ENCODE measurements around the gene NAIF1. TPM values are rescaled to one million over a fixed set of nuclear protein-coding genes. Genes with fewer than 3 reads are reported as not detected.

Gene NAIF1
- total RNA-seq, 1 experiment from 2014 or later, result 15.1 TPM

DNA sequence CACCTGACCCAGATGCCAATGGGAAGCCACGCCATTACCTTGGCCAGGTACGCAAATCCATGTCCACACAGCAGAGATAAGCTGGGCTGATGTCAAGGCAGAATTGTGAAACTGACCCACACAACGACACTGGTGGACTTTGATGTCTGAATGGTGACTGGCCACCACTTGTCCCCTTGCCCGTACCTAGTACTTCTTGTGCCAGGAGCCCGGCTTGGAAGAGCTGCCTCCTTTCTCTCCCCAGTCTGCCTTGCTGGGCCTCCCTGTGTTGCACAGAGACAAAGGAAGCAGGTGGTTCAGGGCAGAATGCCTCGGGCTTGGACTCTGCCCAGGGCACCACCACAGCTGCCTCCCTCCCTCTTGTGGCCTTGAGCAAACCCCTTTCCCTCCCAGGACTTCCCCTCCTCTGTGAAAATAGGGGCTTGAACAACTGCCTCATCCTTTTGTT lies 37.1 kb upstream of the NAIF1 start:
- in situ Hi-C loops (cut with HindIII; ENCODE audit: low pct_unique_long_range_greater_than_20kb, low sequenced_read_pairs), result no loop called here
- DNase-seq (ENCODE audit: low read depth, low spot score), result no peak

DNA sequence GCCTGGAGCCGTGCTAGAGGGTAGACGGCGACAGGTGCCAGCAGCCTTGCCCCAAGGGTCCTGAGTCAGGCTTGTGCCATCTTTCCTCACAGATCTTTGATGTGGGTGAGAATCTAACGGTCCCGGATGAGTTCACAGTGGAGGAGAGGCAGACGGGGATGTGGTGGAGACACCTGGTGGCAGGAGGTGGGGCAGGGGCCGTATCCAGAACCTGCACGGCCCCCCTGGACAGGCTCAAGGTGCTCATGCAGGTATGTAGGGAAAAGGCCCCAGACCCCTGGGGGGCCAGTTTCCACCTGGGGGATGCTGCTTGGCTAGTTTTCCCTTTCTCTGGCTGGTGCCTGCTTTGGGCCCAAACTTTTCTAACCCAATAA lies 36.5 kb upstream of the NAIF1 start:
- DNase-seq (ENCODE audit: low read depth, low spot score), result no peak
- in situ Hi-C loops (cut with HindIII; ENCODE audit: low pct_unique_long_range_greater_than_20kb, low sequenced_read_pairs), result no loop called here

DNA sequence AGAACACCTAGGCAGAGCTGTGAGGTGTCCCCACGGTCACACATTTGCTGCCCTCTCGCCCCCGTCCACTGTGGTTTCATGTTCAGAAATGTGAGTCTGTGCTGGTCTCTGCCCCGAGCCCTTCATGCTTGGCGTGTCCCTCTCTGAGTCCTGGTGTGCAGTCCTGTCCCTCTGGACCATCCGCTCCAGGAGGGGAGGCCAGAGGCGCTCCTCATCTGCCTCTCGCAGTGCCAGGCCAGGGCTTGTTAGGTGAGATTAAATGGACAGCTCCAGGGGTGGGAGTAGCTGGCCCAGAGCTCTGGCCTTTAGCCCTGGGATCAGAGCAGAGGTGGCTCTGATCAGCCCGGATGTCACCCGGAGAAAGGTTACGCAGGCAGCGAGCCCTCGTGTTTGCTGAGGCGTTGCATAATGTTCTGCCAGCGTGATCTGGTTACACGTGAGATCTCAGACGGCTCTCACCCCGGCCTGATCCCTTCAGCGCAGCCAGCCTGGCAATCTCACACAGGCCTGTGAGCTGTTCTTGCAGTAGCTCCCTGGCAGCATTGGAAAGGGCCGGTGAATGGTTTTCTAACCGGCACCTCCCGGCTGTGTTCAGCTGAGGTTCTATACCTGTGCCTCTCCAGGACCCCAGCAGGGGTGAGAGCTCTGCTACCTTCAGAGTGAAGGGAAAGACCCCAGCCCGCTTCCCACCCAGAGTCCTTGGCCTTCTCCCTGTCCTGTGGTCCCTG lies 35.9 kb upstream of the NAIF1 start:
- in situ Hi-C loops (cut with HindIII; ENCODE audit: low pct_unique_long_range_greater_than_20kb, low sequenced_read_pairs), result no loop called here
- DNase-seq (ENCODE audit: low read depth, low spot score), result no peak

DNA sequence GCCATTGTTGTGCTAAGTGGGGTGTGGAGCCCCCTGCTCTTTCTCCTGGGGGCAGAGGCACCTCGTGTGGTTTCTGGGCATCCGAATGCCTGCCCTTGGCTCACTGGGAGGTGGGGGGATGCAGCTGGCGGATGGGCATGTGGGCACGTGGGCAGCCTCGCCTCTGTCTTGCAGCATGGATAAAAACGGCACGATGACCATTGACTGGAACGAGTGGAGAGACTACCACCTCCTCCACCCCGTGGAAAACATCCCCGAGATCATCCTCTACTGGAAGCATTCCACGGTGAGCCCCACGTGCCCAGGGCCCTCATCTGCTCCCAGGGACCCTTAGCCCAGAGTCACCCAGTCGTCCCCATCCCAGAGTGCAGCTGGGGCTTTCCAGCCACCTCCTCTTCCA lies 35.1 kb upstream of the NAIF1 start:
- in situ Hi-C loops (cut with HindIII; ENCODE audit: low pct_unique_long_range_greater_than_20kb, low sequenced_read_pairs), result no loop called here

DNA sequence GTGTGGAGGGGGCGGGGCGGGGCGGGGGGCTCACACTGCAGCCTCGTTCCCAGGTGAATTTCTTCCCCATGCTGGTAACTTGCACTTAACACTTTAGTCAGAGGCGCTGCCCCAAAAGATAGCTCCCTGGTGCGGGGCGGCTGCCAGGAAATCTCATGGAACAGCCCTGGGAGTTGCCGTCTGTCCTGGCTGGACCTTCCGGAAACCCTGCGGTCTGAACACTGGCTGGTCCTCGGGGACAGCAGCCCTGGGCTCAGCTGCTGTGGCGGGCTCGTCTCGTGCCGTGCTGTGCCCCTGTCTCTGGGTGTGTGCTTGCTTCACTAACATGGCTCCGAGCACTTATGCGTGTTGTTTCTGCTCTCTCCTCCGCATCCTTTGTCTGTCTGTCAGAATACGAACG lies 34.6 kb upstream of the NAIF1 start:
- in situ Hi-C loops (cut with HindIII; ENCODE audit: low pct_unique_long_range_greater_than_20kb, low sequenced_read_pairs), result no loop called here
- no peak for DNase-seq (ENCODE audit: low read depth, low spot score)

More for the DNA sequence above, 35.1 kb upstream of the NAIF1 start:
- DNase-seq (ENCODE audit: low read depth, low spot score), result no peak

DNA sequence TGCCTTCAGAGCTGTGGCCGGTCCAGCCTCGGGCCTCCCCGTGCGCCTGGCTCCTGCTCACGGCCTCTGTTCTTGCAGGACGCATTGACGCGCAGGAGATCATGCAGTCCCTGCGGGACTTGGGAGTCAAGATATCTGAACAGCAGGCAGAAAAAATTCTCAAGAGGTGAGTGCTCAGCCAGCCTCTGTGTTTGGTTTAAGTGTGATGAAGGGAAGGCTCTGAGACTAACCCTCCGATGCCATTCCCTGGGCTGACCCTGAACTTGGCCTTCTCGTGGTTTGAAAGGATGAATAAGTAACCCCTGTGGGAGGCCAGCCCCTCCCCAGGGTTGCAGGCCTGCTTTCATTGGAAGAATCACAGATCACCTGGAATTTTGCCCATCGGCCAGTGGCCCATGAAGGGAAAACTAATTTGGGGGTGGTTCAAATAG lies 34.1 kb upstream of the NAIF1 start:
- DNase-seq (ENCODE audit: low read depth, low spot score), result no peak
- in situ Hi-C loops (cut with HindIII; ENCODE audit: low pct_unique_long_range_greater_than_20kb, low sequenced_read_pairs), result no loop called here

DNA sequence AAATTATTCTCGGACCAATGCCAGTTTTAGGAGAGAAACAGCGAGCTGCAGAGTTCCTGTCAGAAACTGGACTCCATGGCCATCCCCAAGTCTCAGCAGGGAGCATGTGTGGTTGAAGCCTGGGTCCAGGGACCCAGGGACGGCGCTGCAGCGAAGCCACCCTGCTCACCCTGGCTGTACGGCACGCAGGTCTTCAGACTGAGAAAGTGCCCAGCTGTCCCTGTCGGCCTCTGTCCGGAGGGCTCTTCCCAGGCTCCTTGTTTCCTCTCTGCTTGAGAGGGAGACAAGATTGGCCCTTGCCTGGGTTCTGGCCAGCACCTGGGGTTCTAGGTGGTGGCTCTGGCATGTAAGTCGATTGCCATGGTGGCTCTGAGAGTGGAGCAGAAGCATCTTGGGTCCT lies 33.5 kb upstream of the NAIF1 start:
- in situ Hi-C loops (cut with HindIII; ENCODE audit: low pct_unique_long_range_greater_than_20kb, low sequenced_read_pairs), result no loop called here
- DNase-seq (ENCODE audit: low read depth, low spot score), result no peak

DNA sequence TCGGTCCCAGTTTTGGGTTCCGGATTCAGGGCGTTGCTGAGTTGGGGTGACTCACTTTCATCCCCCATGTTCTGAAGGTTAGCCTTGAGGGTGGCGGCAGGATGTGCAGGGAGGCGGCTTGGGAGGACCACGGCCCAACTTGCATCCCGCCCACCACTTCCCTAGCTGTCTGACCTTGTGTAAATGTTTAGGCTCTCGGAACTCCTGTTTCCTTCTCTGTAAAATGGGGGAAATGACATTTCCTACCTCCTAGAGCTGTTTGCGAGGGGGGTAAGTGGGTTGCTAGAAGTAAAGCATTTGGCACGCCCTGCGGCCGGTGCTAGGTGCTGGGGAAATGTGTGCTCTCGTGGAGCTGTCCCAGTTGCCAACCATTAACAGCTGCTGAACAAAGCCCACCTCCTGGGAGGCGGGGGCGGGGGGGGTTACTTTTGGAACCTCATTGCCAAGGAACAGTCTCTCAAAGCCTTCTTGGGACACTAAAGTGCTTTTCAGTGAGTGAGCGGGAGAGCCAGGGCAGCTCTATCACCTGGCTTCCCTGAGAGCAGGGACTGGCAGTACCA lies 32.9 kb upstream of the NAIF1 start:
- DNase-seq (ENCODE audit: low read depth, low spot score), result no peak
- in situ Hi-C loops (cut with HindIII; ENCODE audit: low pct_unique_long_range_greater_than_20kb, low sequenced_read_pairs), result no loop called here

DNA sequence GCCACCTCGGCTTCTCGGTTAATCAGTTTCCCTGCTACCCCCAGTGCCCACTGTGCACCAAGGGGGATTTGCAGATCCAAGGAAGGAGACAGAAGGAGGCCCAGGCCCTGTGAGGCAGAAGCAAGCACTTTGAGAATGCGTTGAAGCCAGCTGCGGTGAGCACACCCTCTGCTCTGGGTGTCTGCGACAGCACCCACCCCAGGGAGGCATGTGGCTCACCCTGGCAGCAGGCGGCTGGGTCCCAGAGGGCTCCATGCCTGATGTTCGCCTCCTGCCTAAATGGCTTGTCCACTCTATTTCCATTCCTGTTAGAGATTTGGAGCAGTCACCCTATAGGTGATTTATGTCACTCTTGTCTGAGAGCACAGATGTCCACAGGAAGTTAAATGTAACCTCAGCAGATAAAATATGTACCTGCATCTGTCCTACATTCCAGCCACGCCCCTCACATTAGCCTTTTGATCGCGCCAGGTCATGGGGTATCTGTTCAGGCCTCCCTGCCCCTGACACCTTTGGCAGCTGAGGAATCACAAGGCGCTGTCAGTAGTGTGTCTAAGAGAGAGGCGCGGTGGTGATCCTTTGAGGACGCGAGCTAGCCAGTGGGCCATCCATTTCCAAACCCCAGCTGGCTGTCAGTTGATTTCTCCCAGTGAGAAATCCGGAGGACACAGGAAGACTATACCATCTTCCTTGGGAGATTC lies 32.3 kb upstream of the NAIF1 start:
- no peak for DNase-seq (ENCODE audit: low read depth, low spot score)
- in situ Hi-C loops (cut with HindIII; ENCODE audit: low pct_unique_long_range_greater_than_20kb, low sequenced_read_pairs), result no loop called here

DNA sequence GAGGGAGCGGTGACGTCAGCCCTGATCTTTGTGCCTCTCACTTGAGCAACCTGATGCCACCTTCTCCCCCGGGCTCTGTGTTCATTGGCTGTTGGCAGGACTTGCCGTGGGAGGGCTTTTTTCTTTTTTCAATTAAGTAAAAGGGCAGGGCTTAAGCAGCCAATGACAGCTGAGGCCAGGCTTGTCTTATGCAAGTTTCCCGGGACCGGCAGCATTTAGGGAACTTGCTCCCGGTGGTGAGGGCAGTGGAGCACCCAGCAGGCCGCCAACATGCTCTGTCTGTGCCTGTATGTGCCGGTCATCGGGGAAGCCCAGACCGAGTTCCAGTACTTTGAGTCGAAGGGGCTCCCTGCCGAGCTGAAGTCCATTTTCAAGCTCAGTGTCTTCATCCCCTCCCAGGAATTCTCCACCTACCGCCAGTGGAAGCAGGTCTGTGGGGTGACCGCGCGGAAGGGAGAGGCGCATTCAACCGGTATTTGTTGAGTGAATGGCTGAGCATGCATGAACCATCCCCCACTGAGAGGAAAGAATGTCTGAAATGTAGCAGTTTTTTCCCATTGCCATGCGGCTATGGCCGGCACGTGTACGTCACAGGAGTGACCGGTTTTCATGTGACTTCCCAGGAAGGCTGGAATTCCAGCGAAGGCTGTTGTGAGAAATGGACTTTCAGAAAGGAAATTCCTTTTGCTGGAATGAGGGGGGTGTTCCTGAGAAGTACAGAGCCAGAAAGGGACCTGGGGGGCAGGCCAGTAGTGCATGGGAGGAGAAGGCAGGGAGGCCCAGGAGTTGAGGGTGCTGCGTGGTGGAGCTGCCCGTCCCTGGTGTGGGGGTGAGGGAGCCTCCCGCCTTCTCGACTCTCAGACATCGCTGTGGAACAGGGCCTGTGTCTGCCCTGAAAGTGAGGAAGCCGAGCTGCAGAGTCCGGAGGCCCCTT lies 31.4 kb upstream of the NAIF1 start:
- in situ Hi-C loops (cut with HindIII; ENCODE audit: low pct_unique_long_range_greater_than_20kb, low sequenced_read_pairs), result no loop called here

DNA sequence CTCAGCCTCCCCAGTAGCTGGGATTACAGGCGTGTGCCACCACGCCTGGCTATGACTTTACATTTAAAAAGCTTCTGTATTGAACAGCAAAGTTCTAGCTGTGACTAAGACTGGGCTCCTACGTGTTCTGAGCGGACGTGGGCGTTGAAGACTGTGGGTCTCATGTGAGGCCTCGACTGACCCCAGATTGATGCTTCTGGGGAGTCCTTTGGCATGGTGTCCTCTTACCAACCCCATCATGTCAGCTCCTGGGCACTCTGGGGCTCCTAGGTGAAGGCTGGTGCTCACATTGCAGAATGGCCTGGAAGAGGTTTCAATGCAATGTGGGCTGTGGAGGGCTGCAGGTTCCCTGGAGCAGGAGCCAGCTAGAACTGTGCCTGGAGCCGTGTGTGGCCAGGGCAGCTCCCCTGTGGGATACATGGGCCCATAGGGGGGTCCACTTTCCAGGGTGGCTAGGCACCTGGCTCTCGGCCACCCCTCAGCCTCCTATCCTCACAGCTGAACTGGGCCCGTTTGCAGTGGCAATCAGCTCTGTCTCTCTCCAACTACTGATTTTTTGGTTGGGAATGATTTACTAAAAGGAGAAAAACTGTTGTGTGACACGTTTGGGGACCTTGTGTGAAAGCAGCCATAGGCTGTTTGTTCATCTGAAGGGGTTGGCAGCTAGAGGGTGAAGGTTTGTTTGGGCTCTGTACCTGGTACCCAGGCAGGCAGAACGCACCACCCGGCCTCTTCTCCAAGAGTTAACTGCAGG lies 30.6 kb upstream of the NAIF1 start:
- DNase-seq (ENCODE audit: low read depth, low spot score), result no peak
- in situ Hi-C loops (cut with HindIII; ENCODE audit: low pct_unique_long_range_greater_than_20kb, low sequenced_read_pairs), result no loop called here

More for the DNA sequence above, 31.4 kb upstream of the NAIF1 start:
- DNase-seq (ENCODE audit: low read depth, low spot score), result peak; percentile 98

DNA sequence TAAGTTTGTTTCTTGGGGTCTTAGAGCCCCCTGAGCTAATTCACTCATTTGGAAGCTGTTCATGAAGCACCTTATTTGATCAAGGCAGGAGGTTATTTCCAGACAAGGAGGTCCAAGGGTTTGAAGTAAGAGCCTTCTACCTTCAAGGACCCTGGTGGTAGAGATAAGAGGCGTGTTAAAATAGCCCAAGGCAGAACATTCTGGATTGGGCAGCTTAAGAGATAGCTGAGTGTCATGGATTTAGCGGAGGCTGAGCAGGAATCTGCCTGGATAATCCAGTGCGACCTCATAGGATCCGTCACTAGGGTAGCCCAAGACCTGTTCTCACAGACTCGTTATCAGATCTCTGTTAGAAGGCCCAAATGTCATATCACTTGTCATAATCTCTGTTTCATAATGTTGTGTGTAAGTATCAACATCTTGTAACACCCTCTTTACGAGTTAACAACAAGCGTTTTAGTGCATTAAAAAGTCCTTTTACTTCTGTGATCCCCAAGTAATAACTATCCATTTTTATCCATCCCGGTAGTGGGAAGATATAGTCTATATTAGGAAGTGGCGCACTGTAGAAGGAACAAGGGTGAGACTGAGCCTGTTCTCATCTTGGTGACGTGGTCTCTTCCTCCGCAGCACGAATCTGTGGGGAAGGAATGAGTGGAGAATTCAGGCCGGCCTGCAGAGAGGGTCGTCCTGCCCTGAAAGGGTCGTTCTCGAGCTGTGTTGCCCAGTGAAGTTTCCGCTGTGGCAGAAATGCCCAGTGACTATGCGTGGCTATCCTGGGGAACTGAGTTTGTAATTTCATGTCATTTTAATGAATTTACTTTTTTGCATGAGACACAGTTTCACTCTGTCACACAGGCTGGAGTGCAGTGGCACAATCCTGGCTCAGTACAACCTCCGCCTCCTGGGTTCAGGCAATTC lies 29.8 kb upstream of the NAIF1 start:
- in situ Hi-C loops (cut with HindIII; ENCODE audit: low pct_unique_long_range_greater_than_20kb, low sequenced_read_pairs), result no loop called here
- DNase-seq (ENCODE audit: low read depth, low spot score), result no peak

DNA sequence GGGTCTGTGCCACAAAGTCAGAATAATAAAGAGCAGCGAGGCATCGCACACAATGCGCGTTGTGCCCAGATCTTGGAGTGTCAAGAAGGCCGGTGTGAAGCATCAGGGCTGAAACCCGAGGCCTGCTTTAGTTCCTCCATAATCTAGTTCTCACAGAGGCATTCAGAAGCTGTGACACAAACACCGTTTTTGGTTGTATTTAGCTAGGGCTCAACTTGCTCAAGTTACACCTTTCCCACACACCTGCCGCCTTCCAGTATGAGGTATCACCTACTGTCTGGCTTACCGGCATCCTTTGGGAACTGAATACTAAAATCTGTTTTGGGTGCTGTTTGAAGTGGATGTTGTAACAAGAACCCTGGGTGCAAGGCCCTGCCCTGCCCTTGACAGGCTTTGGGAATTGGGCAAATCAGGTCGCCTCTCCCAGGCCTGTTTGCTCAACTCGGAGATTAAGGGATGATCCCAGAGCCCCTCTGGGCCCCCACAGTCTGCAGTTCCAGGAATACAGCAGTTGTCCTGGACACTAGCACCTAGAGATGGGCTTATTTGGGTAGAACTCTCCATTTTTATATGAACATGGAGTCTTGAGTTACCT lies 27.9 kb upstream of the NAIF1 start:
- in situ Hi-C loops (cut with HindIII; ENCODE audit: low pct_unique_long_range_greater_than_20kb, low sequenced_read_pairs), result no loop called here
- DNase-seq (ENCODE audit: low read depth, low spot score), result no peak

DNA sequence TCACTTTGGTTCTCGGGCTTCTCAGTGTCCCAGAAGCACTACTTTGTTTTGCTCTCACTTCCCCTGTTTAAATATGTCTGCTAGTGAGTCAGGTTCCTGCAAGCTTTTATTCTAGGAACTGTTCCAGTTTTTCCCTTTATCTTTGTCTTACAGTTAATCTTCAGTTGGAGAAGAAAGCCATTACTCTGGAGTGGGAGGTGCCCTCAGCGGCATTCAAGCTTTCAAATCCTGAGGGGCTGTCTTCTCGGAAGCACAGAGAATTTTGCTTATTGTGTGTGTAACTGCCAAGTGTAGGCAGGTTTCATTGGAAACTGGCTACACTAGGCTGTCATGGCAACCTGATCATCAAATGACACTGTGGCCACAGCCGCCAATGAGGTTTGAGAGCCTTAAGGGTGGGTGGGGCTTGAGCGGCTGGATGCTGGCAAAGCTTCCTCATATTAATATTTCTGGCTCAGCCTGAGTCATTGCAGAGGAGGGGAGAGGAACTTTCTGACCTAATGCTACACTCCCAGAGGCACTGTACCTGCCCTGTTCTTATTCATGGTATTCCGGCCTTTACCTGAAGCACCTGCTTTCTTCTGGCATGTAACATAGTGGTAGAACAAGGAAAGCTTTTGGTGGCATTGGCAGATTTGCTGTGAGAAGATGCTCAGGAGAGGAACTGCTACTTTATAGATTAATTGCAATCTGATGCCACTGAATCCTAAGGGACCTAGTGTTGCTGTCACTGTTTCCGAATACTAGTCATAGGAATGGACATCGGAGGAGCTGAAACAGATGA lies 27.2 kb upstream of the NAIF1 start:
- DNase-seq (ENCODE audit: low read depth, low spot score), result peak; percentile 81
- in situ Hi-C loops (cut with HindIII; ENCODE audit: low pct_unique_long_range_greater_than_20kb, low sequenced_read_pairs), result no loop called here

DNA sequence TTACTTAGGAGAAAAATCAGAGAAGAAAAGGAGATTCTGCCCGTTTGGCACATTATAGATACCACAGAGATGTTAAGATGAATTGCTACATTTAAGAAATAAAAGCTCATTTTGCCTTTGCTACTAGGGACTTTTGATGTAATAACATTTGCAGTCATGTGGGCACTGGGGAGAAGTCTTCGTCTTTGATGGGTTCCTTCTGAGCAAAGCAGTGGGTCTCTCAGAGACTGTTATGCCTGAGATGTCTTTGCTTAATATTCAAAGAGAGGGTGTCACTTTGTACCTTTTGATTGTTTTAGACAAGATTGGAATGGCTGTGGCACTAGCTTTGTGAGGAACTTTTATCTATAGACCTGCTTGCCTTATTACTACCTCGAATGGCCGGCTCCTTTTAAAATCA lies 25.9 kb upstream of the NAIF1 start:
- DNase-seq (ENCODE audit: low read depth, low spot score), result no peak
- in situ Hi-C loops (cut with HindIII; ENCODE audit: low pct_unique_long_range_greater_than_20kb, low sequenced_read_pairs), result no loop called here
